Kidney epithelial cell (primary cell): ENCODE measurements around the gene MB21D2. TPM values are rescaled to one million over a fixed set of nuclear protein-coding genes. Genes with fewer than 3 reads are reported as not detected.
"Not testable (repeated sequence)": the region's sequence is repeated elsewhere in the genome, so short reads cannot be mapped to it uniquely, and the experiment has no call there.

Experiments
- DNase-seq: peaks from one replicate; pipeline ENCODE4 v3.0.0-alpha.2; 2010; ENCODE audit warnings: low read depth
- H3K27me3 ChIP-seq: 2 replicates; pipeline ENCODE4 v1.6.0; 2011; ENCODE audit warnings: low read length; ENCODE audit not compliant: control insufficient read depth, insufficient read depth
- H3K36me3 ChIP-seq: 2 replicates; pipeline ENCODE4 v1.5.1; 2011; ENCODE audit warnings: low read length; ENCODE audit not compliant: control insufficient read depth, insufficient read depth
- H3K4me3 ChIP-seq: 2 replicates; pipeline ENCODE4 v1.5.1; 2011; ENCODE audit warnings: low read depth, mild to moderate bottlenecking, control low read depth, low read length
- total RNA-seq: library from RNA; depleted of rRNA; stranded (reverse); fragments of >200 nt; gene quantifications from 2 replicates; pipeline ENCODE4 v1.2.3, GENCODE V29; 2015
- TF ChIP-seq, protein P1 (sequence below): IDR thresholded peaks from 2 replicates; pipeline ENCODE4 v1.5.1; 2011; ENCODE audit warnings: mild to moderate bottlenecking, moderate library complexity, low read length, control low read depth, inconsistent platforms; ENCODE audit not compliant: insufficient read depth, poor library complexity, severe bottlenecking

Gene MB21D2
- total RNA-seq, 1 donor from 2014 or later, result 18.9 TPM

DNA sequence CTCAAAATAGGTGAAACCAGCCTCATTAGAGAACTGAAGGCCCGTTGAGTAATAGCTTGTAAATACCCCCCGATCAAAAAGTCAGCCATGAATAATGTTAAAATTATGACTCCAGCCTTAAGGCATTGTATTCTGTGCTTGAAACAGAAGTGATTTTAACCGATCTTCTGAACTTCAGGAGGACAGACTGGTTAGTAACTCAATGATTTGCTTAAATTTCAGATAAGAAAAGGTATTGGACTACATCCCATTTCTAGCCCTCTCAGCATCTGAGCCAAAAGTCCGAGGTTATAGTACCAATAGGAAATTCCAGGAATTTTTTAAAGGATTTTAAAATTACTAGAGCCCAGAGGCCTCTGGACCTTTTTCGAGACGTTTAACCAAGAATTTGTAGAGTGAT lies 122.6 kb downstream of the MB21D2 start:
- H3K36me3 ChIP-seq, result no peaks in the 10 kb centered on the region
- no peak for DNase-seq
- no peak overlapping the region for H3K4me3 ChIP-seq
- H3K27me3 ChIP-seq, result no peaks in the 10 kb centered on the region
- TF ChIP-seq, protein P1, sequence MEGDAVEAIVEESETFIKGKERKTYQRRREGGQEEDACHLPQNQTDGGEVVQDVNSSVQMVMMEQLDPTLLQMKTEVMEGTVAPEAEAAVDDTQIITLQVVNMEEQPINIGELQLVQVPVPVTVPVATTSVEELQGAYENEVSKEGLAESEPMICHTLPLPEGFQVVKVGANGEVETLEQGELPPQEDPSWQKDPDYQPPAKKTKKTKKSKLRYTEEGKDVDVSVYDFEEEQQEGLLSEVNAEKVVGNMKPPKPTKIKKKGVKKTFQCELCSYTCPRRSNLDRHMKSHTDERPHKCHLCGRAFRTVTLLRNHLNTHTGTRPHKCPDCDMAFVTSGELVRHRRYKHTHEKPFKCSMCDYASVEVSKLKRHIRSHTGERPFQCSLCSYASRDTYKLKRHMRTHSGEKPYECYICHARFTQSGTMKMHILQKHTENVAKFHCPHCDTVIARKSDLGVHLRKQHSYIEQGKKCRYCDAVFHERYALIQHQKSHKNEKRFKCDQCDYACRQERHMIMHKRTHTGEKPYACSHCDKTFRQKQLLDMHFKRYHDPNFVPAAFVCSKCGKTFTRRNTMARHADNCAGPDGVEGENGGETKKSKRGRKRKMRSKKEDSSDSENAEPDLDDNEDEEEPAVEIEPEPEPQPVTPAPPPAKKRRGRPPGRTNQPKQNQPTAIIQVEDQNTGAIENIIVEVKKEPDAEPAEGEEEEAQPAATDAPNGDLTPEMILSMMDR, result no peak

DNA sequence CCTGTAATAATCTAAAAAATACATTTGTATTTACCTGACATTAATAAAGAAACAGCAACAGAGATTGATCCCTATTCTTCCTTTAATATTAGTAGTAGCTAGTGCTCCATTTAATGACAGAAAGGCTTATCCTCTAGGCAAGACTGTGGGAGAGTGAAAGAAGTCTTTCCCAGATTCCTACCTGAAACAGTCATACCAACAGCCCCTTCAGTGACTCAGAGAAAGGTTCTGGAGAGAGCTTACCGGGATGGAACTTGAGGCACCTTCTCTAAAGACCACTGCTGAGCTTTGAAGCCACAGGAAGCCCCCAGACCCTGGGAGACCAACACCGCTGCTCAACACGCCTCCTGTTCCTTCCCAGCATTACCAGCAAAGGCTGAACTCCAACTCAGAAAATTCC lies 123.4 kb downstream of the MB21D2 start:
- no peaks in the 10 kb centered on the region for H3K36me3 ChIP-seq
- no peaks in the 10 kb centered on the region for H3K27me3 ChIP-seq
- TF ChIP-seq, protein P1, result no peak
- no peak overlapping the region for H3K4me3 ChIP-seq
- no peak for DNase-seq

DNA sequence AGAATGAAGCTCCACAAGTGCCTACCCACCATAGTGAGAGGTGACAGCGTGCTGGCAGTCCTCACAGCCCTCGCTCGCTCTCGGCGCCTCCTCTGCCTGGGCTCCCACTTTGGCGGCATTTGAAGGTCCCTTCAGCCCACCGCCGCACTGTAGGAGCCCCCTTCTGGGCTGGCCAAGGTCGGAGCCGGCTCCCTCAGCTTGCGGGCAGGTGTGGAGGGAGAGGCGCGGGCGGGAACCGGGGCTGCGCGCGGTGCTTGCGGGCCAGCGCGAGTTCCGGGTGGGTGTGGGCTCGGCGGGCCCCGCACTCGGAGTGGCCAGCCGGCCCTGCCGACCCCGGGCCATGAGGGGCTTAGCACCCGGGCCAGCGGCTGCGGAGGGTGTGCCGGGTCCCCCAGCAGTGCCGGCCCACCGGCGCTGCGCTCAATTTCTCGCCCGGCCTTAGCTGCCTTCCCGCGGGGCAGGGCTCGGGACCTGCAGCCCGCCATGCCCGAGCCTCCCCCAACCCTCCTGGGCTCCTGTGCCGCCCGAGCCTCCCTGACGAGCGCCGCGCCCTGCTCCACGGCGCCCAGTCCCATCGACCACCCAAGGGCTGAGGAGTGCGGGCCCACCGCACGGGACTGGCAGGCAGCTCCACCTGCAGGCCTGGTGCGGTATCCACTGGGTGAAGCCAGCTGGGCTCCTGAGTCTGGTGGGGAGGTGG lies 128.7 kb downstream of the MB21D2 start:
- DNase-seq, H3K4me3 ChIP-seq, H3K36me3 ChIP-seq: not testable (repeated sequence)

DNA sequence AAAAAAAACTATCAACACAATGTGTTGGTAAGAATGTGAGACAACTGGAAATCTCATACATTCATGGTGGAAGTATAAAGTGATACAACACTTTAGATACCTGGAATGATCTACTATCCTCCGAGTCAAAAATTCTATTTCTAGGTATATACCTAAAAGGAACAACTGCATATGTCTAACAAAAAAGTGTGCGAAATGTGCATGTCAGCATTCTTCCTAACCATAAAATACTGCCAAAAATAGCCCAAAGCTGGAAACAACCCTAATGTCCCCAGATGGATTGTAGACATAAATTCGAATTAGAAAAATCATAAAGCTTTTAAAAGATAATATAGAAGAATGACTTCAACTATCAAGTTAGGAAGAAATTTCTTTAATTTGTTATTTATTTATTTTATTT lies 139.1 kb downstream of the MB21D2 start:
- no peak overlapping the region for H3K4me3 ChIP-seq

More for the DNA sequence above, 128.7 kb downstream of the MB21D2 start:
- not testable (repeated sequence) for H3K27me3 ChIP-seq

DNA sequence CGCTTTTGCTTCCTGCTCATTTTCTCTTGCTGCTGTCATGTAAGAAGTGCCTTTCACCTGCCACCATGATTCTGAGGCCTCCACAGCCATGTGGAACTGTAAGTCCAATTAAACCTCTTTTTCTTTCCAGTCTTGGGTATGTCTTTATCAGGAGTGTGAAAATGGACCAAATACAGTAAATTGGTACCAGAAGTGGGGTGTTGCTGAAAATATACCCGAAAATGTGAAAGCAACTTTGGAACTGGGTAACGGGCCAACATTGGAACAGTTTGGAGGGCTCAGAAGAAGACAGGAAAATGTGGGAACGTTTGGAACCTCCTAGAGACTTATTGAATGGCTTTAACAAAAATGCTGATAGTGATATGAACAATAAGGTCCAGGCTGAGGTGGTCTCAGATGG lies 143.3 kb downstream of the MB21D2 start:
- H3K4me3 ChIP-seq, H3K36me3 ChIP-seq, H3K27me3 ChIP-seq, DNase-seq: not testable (repeated sequence)

More for the DNA sequence above, 139.1 kb downstream of the MB21D2 start:
- no peaks in the 10 kb centered on the region for H3K27me3 ChIP-seq
- no peaks in the 10 kb centered on the region for H3K36me3 ChIP-seq
- DNase-seq, result no peak
- TF ChIP-seq, protein P1, result no peak

DNA sequence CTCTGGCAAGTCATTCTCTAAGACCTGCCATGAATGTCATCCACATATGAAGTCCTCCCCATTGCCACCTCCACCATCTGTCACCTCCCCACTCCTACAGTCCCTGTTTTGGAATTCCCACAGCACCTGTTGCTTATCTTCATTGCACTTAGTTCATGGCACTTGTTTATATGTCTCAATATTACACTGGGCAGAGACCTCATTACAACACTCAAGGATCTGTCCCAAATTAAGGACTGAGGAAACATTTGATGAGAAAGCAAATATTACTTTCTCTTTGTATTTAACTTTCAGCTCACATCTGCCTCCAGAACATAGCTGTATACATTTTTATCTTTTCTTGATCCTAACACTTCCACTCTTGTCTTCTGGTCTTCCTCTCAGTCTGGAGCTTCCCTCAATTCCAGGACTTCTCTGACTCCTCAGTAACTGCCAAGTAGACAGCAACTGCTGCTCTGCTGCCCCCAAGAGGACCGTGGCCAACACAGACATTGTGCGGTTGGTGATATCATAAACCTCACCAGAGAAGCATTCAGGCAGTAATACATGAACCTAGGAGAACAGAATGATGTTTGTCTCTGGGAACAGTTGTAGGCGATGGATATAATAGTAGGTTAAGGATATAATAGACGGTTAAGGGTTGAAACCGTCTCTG lies 145.3 kb downstream of the MB21D2 start:
- TF ChIP-seq, protein P1, result peak; percentile 47
- no peaks in the 10 kb centered on the region for H3K36me3 ChIP-seq
- no peak for DNase-seq
- H3K27me3 ChIP-seq, result no peaks in the 10 kb centered on the region
- H3K4me3 ChIP-seq, result no peak overlapping the region

DNA sequence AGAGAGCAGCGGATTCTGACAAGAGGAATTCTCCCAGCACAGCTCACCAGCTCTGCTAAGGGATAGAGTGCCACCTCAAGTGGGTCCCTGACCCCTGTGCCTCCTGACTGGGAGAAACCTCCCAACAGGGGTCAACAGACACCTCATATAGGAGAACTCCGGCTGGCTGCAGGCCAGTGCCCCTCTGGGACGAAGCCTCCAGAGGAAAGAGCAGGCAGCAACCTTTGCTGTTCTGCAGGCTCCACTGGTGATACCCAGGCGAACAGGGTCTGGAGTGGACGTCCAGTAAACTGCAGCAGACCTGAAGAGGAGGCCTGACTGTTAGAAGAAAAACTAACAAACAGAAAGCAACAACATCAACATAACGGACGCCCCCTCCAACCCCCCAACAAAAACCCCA lies 159.0 kb downstream of the MB21D2 start:
- no peak for DNase-seq
- H3K27me3 ChIP-seq, result no peaks in the 10 kb centered on the region
- H3K4me3 ChIP-seq, result no peak overlapping the region
- H3K36me3 ChIP-seq, result no peaks in the 10 kb centered on the region
- TF ChIP-seq, protein P1, result no peak
